SIG-M5 (cell line): ENCODE data around the gene LDB3.

Experiments used
- DNase-seq: peaks from one replicate; lab custom pipeline; 2025; lab: John Stamatoyannopoulos, UW

LDB3 gene

GRCh38 chr10:86763404-86763803 lies 95.1 kb downstream of the LDB3 start:
- no peak for DNase-seq

- no peak for DNase-seq
These were observed 97.2 kb downstream of the LDB3 start for GRCh38 chr10:86765548-86765947.

- DNase-seq: no peak
These were observed 100.2 kb downstream of the LDB3 start for GRCh38 chr10:86768412-86769062.

- no peak for DNase-seq
These were observed 101.7 kb downstream of the LDB3 start for GRCh38 chr10:86769991-86770390.

GRCh38 chr10:86770412-86770960 lies 102.2 kb downstream of the LDB3 start:
- DNase-seq: no peak

GRCh38 chr10:86773498-86773897 lies 105.2 kb downstream of the LDB3 start:
- DNase-seq: no peak

GRCh38 chr10:86775056-86775869 lies 107.0 kb downstream of the LDB3 start:
- DNase-seq: no peak

- no peak for DNase-seq
These were observed 107.5 kb downstream of the LDB3 start for GRCh38 chr10:86775870-86776180.

- no peak for DNase-seq
These were observed 111.1 kb downstream of the LDB3 start for GRCh38 chr10:86779220-86780017.

GRCh38 chr10:86782701-86783418 lies 114.5 kb downstream of the LDB3 start:
- no peak for DNase-seq

GRCh38 chr10:86785037-86785436 lies 116.7 kb downstream of the LDB3 start:
- DNase-seq: no peak
